ENCODE results near the gene ZNF750. TPM values are rescaled to one million over a fixed set of nuclear protein-coding genes. Genes with fewer than 3 reads are reported as not detected.

ZNF750 gene
- polyA plus RNA-seq (2011; rRNA removed): not detected in 2 replicates
- polyA minus RNA-seq (2011; rRNA and poly(A)+ RNA removed): not detected in 2 replicates

DNA sequence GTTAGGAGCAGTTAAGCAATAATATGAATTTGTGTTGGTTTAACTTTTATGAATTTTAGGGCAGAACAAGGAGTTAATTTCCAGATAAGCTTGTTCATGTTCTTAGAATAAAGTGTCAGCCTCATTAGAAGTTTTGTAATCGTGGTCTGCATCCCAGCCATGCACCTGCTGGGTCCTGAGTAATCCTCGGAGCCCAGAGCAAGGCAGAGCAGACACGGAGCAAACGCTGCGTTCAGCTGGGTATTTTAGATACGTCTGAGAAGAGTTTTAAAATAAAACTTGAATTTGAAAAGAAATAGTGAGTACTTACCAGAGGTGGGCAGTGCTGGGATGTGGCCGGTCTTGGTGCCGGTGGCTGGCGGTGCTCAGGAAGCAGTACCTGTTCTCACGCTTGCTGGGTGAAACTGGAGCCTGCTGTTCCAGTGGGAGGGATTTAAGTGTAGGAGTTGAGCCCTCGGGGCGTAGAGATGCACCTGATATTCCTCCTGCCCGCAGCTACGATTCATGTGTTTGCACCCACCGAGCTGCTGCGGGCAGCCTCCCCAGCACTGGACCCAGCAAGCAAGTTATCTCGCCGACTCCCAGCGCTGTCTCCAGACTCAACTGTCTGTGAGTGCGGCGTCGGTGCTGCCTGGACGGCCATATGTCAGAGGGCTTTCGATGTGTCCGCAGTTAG is at the start of gene ZNF750:
Gene ZNF750, minus strand, starts transcription at position 406 of the 676 bp plus-strand sequence. CDS start 7,568 bp downstream, outside the sequence.
- no peak for TF ChIP-seq CTCF (IDR thresholded peaks at IDR 0.05; ENCODE audit: low read depth, low read length)
- Histone ChIP-seq H3K27ac (ENCODE audit: low read depth, low read length) (no peak within 1 kb of the TSS), H3K4me3 (ENCODE audit: low read depth, low read length) (no peak within 1 kb of the TSS), H3K27me3 (ENCODE audit: control insufficient read depth, insufficient read depth, low read length) (no peaks in the 10 kb centered on the region), H3K9me3 (ENCODE audit: control insufficient read depth, insufficient read depth, low read length) (no peaks in the 10 kb centered on the region; the same call in 1 of the 2 replicates)
- no peak for DNase-seq (ENCODE audit: low read depth, low spot score)
- ChIA-PET CTCF (interaction anchor here (1.2 kb wide), 1 partner anchor 58 kb away, joined by 4 read pairs; no protein-coding TSS in a partner anchor), POLR2A (no interaction called here)

- TF ChIP-seq CTCF (IDR thresholded peaks at IDR 0.05; ENCODE audit: low read depth, low read length): no peak
- POLR2A ChIA-PET: no interaction called here
- CTCF ChIA-PET: no interaction called here
- H3K9me3 ChIP-seq (ENCODE audit: control insufficient read depth, insufficient read depth, low read length): no peaks in the 10 kb centered on the region
- no peaks in the 10 kb centered on the region for H3K27me3 ChIP-seq (ENCODE audit: control insufficient read depth, insufficient read depth, low read length)
- H3K27ac ChIP-seq (ENCODE audit: low read depth, low read length): no peak overlapping the region
- H3K4me3 ChIP-seq (ENCODE audit: low read depth, low read length): no peak overlapping the region
- no peak for DNase-seq (ENCODE audit: low read depth, low spot score)
These were observed 49.0 kb upstream of the ZNF750 start for GRCh38 chr17:82888583-82889495.

DNA sequence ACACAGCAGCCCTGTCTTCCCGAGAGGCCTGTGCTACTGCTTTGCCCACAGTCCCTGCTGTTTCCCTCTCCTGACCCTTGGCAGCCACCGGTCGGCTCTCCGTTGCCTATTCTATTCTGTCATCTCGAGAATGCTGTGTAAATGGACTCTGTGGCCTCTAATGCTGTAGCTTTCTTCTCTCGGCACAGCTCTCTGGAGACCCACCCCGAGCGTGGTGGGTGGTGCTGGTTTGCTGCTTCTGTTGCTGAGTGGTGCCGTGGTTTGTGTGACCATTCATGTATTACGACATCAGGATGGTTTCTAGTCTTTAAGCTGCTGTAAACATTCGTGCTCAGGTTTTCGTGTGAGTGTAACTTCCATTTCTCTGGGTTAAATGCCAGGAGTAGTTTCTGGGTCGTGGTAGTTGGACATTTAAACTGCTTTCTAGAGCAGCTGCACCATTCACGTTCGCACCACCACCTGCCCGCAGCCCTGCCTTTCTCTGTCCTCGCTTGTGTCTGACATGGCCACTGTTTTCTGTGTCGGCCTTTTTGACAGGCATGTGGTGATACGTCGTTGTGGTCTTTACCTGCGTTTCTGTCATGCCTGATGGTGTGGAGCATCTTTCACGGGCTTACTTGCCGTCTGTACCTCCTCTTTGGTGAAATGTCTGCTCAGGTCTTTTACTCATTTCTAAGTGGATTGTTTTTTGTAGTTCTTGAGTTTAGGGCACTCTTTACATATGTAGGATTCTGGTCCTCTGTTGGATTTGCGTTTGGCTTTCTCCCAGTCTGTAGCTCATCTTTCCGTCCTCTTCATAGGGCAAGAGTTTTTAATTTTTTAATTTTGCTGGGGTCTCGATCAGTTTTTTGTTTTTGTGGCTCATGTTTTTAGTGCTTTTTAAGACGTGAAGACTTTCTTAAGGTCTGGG is 47.7 kb upstream of the ZNF750 start:
- TF ChIP-seq CTCF (IDR thresholded peaks at IDR 0.05; ENCODE audit: low read depth, low read length): no peak
- no peak for DNase-seq (ENCODE audit: low read depth, low spot score)
- Histone ChIP-seq H3K9me3 (ENCODE audit: control insufficient read depth, insufficient read depth, low read length) (no peaks in the 10 kb centered on the region), H3K27me3 (ENCODE audit: control insufficient read depth, insufficient read depth, low read length) (no peaks in the 10 kb centered on the region), H3K27ac (ENCODE audit: low read depth, low read length) (no peak overlapping the region), H3K4me3 (ENCODE audit: low read depth, low read length) (no peak overlapping the region)
- CTCF ChIA-PET: no interaction called here
- POLR2A ChIA-PET: interaction anchor here (0.7 kb wide), 1 partner anchor 10 kb away, joined by 3 read pairs; no protein-coding TSS in a partner anchor

GRCh38 chr17:82884970-82885353 is 45.1 kb upstream of the ZNF750 start:
- TF ChIP-seq CTCF (IDR thresholded peaks at IDR 0.05; ENCODE audit: low read depth, low read length): no peak
- POLR2A ChIA-PET: interaction anchor here (1.2 kb wide), 1 partner anchor 8 kb away, joined by 4 read pairs; no protein-coding TSS in a partner anchor
- no peak for DNase-seq (ENCODE audit: low read depth, low spot score)

More at GRCh38 chr17:82884970-82885353, 45.1 kb upstream of the ZNF750 start:
- CTCF ChIA-PET: interaction anchor here (0.6 to 1.6 kb wide), 3 partner anchors 9 to 104 kb away, joined by 3 to 16 read pairs (median 3); no protein-coding TSS in a partner anchor
- Histone ChIP-seq H3K27ac (ENCODE audit: low read depth, low read length) (no peak overlapping the region), H3K9me3 (ENCODE audit: control insufficient read depth, insufficient read depth, low read length) (no peaks in the 10 kb centered on the region), H3K27me3 (ENCODE audit: control insufficient read depth, insufficient read depth, low read length) (no peaks in the 10 kb centered on the region), H3K4me3 (ENCODE audit: low read depth, low read length) (no peak overlapping the region)

All from AG04450 (cell line).